GM06990 (cell line): ENCODE measurements around the gene HIVEP3.

ENCODE experiments used
- DNase-seq: peaks from one replicate; pipeline ENCODE4 v3.0.0-alpha.2; 2011; ENCODE audit not compliant: insufficient read length; ENCODE audit errors: extremely low read depth
- H3K27me3 ChIP-seq: replicated peaks from 2 replicates; pipeline ENCODE4 v1.6.0; 2011; ENCODE audit warnings: low read length; ENCODE audit not compliant: control insufficient read depth, insufficient read depth
- H3K36me3 ChIP-seq: 2 replicates; pipeline ENCODE4 v1.5.1; 2011; ENCODE audit warnings: low read length; ENCODE audit not compliant: control insufficient read depth, insufficient read depth
- H3K4me3 ChIP-seq: replicated peaks from 2 replicates; pipeline ENCODE4 v1.5.1; 2011; ENCODE audit warnings: low read depth, mild to moderate bottlenecking, control low read depth, low read length
- TF ChIP-seq, protein P1 (sequence below): IDR thresholded peaks from 2 replicates; pipeline ENCODE4 v1.5.1; 2011; ENCODE audit warnings: low read length, control low read depth, mild to moderate bottlenecking, inconsistent platforms; ENCODE audit not compliant: insufficient read depth, poor library complexity, severe bottlenecking

HIVEP3 gene

DNA sequence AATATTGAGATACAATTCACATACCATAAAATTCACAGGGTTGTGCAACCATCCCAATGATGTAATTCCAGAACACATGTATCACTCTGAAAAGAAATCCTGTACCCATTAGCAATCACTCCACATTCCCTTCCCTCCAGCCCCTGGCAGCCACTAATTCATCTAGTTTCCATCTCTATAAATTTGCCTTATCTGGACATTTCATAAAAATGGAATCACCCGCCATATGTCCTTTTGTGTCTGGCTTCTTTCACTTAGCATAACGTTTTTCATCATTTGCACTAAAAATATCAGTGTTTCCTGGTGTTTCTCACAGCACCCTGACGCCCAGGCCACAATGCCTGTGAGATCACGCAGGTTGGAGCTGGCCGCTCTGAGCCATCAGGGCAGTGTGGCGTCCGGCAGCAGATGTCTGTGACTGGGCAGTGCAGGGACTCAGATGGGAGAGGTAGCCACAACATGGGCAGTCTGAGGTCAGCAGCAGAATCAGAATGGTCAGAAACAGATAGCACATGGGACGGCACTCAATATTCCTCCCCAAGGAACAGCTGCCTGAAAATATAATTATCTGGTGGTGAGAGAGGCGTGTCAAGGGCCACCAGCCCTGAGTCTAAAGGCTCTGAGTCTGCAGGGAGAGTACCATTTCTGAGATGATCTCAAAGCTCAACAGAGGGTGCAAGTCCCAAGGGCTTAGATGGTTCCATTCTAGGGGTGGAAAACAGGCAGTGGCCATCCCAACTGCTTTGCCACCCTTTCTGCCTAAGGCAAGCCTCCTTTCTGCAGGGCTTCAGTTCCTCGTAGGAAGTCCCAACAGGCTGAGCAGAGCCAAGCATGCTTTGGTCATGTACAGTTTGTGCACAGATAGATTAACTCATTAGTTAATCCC lies 304.8 kb downstream of the HIVEP3 start:
- no peak overlapping the region for H3K4me3 ChIP-seq
- TF ChIP-seq, protein P1, sequence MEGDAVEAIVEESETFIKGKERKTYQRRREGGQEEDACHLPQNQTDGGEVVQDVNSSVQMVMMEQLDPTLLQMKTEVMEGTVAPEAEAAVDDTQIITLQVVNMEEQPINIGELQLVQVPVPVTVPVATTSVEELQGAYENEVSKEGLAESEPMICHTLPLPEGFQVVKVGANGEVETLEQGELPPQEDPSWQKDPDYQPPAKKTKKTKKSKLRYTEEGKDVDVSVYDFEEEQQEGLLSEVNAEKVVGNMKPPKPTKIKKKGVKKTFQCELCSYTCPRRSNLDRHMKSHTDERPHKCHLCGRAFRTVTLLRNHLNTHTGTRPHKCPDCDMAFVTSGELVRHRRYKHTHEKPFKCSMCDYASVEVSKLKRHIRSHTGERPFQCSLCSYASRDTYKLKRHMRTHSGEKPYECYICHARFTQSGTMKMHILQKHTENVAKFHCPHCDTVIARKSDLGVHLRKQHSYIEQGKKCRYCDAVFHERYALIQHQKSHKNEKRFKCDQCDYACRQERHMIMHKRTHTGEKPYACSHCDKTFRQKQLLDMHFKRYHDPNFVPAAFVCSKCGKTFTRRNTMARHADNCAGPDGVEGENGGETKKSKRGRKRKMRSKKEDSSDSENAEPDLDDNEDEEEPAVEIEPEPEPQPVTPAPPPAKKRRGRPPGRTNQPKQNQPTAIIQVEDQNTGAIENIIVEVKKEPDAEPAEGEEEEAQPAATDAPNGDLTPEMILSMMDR: no peak
- DNase-seq: no peak
- H3K27me3 ChIP-seq: no peaks in the 10 kb centered on the region; the same call in 1 of the 2 replicates
- H3K36me3 ChIP-seq: no peaks in the 10 kb centered on the region

DNA sequence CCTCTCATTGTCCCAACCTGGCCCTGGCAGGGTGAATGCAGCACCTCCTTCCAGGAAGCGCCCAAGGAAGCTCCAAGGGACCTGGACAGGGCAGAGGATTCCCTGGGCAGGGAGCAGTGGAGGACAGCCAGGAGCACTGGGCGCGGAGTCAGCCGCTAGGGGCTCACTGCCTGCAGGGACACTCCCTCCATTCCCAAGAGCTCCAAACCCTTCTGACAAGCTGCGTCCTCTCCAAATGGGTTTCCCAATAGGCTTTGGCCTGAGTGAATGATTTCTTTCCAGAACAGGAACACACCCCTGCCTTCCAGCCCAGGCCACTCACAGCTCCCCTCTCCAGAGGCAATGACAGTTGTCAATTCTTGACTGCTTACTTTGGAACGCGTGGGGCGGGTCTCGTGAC lies 305.8 kb downstream of the HIVEP3 start:
- Histone ChIP-seq H3K27me3 (no peaks in the 10 kb centered on the region; the same call in 1 of the 2 replicates), H3K36me3 (no peaks in the 10 kb centered on the region), H3K4me3 (no peak overlapping the region)
- TF ChIP-seq, protein P1: no peak
- no peak for DNase-seq

DNA sequence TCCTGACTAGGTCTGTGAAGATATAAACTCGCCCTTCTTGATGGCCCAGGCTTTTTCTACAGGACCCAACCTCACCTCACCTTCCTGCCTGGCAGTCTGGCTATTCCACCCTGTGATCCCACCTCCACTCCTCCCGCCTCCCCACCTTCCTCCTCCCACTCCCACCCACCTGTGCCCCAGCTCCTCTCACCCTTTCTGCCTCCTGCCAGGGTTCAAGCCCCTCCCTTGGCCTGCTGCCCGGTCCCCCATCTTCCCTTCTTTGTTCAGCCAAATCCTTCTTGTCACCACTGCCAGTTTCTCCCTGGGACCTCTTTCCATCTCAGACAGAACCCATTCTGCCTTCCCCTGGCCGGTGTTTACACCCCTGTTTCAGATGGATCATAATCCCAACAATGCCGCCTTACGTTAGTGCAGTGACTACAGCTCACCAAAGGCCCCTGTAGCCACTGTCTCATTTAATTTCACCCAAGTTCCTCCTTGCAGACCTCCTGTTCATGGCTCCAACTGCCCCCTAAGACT lies 306.7 kb downstream of the HIVEP3 start:
- Histone ChIP-seq H3K27me3 (no peaks in the 10 kb centered on the region; the same call in 1 of the 2 replicates), H3K4me3 (no peak overlapping the region), H3K36me3 (no peaks in the 10 kb centered on the region)
- no peak for DNase-seq
- TF ChIP-seq, protein P1: no peak

DNA sequence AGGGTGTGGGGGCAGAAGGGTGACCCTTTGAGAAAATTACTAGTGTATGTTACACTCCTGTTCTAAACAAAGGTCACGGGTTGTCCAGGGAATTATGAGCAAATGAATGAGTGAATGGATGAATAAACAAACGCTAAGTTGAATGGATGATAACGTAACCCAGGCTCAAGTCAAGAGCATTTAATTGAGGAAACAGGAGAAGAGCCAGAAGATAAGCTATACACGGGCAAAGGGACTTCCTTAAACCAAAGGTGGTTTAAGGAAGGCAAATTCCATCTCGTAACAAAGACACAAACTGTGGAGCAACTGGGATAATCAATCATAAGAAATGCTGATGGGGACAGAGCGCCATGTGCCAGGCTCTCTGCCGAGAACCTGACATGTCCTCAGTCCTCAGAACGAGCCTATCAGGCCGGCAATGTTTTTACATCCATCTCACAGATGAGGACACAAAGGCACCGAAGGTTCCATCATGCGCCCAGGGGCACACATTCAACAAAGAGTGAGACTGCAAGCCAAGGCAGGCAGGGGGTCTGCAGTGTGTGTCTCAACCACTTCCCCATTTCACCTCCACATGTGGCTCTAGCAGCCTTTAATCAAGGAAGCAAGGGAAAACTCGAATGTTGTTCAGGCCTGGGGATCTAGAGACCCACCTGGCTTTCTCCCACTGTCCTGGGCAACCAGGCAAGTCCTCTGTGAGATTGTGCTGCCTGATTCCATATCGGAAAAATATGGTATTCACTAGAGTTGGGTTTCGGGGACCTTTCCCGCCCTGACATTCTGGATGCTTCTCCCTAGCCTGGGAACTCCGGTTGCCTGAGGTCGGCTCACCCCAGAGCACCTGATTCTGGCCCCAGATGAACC lies 307.4 kb downstream of the HIVEP3 start:
- Histone ChIP-seq H3K4me3 (no peak overlapping the region), H3K36me3 (no peaks in the 10 kb centered on the region), H3K27me3 (no peaks in the 10 kb centered on the region; the same call in 1 of the 2 replicates)
- no peak for DNase-seq
- TF ChIP-seq, protein P1: no peak

DNA sequence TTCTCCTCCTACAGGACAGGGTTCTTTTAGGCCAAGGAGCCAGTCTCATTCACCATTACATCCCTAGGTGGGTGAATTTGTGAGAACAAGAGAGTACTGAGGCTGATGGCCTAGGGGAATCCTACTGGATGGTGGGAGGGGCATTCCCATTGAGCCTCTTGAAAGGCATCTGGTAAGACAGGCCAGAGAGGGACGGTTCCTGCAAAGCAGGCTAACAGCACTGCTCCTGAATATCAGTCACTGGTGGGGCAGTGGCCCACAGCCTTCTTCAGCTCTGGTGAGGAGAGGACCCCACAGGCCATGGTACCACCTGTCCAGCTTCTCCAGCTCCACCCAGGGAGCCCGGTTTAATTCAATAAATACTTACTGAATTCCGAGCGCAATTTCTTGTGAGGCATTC lies 308.4 kb downstream of the HIVEP3 start:
- TF ChIP-seq, protein P1: no peak
- Histone ChIP-seq H3K4me3 (no peak overlapping the region), H3K27me3 (no peaks in the 10 kb centered on the region; the same call in 1 of the 2 replicates), H3K36me3 (no peaks in the 10 kb centered on the region)
- DNase-seq: no peak
